Muscle of arm (tissue), 12 donors: ENCODE data around the gene ZNF200. TPM values are rescaled to one million over a fixed set of nuclear protein-coding genes. Genes with fewer than 3 reads are reported as not detected.

Experiments
- DNase-seq: peaks from one replicate; pipeline ENCODE4 v3.0.0-alpha.2; 2013
- polyA plus RNA-seq, 12 donors: library from polyadenylated mRNA; unstranded; fragments of 120-200 nt; gene quantifications; one replicate each; pipeline ENCODE4 v1.2.1, GENCODE V29; 2013; ENCODE audit not compliant: insufficient read length in 12 of 12

ZNF200 gene
- polyA plus RNA-seq, 12 donors: 6.3 to 14.0 (median 7.6) TPM; not detected in 1

DNA sequence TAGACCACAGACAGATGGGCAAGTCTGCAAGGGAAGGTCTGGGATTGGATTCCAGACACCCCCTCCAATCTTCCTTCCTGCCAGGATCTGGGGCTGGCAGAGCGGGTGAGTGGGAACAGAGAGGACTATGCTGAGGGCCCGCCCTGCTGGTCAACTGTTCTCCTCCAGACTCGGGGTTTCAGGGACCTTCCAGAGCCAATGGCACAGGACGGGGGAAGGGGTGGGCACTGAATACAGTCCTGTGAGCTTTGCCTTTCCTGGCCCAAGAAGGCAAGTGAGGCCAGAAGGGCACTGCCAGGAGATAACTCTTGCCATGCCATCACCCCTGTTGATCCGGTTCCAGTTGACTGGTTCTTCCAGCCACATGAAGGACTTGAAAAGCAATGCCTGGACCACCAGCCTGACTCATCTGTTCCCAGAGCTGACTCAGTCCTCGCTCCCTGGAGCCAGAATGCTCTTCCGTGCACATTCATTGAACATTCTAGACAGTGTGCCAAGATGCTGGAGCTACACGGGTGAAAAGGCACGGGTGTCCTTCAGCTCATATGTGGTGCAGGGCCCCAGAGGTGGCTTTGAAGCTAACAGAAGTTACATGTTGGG, 22.0 kb upstream of the ZNF200 start:
- DNase-seq: no peak

DNA sequence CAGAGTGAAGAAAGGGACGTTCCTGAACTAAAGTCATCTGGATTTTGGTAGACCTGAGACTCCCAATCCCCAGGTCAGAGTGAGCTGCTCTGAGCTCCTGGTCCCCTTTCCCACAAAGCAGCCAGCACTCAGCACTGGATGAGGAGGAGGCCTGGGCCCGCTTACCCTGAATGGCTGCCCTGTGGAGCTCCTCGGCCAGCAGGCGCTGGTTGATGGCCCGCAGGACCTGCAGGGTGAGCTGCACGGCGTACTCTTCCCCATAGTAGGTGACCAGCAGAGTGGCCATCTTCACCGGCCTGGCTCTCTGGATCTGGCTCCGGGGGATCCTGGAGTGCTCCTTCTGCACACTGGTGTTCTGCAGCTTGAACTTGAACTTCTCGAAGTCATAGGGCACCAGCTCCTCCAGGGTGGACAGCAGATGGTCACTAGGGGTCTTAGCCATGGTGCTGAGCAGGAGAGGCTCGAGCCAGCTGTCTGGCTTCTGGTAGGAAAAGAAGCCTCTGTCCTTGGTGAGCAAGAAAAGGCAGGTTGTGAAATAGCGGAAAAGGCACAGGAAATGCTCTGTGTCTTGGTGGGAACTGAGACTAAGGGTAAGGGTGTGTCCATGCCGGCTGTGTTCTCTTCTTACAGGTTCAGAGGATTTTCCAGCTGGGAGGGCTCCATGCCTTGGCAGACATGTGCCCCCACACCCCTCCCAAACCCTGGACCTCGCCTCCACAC, 21.3 kb upstream of the ZNF200 start, which contains the start of gene MEFV:
TSS of gene MEFV (minus strand) at position 488 of the 720 bp plus-strand sequence. CDS start at position 442, 46 bp downstream.
- DNase-seq: no peak

DNA sequence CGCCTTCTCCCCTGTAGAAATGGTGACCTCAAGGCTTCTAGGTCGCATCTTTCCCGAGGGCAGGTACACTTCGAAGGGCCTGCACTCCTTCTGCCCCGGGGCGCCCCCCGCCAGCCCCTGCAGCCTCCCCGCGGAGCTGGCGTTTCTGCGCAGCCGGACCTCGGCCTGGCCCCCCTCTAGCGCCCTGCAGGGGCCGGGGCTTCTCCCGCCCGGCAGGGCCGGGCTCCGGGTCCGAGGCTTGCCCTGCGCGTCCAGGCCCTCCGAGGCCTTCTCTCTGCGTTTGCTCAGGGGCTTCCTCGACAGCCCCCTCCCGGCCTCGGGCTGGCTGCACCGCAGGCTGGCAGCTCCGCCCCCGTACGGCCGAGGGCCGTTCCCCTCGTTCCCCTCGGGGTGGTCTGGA, 19.4 kb upstream of the ZNF200 start:
- no peak for DNase-seq

DNA sequence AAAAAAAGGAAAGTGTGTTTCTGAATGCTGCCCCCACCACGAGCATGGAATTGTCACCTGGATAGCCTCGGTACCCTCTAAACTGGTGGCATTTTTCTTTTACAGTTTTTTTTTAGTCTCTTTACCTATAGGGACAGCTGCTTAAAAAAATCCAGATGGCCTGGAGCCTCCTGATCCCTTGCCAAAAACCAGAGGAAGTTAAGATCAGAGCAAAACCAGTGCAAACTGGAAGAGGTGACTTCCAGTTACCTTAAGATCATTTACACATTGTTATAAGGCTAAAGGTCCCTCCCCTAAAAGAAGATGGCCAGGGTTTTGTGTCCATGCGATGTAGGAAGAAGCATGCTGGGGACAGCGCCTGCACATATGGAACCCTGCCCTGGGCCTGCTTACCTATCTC, 18.0 kb upstream of the ZNF200 start:
- no peak for DNase-seq

DNA sequence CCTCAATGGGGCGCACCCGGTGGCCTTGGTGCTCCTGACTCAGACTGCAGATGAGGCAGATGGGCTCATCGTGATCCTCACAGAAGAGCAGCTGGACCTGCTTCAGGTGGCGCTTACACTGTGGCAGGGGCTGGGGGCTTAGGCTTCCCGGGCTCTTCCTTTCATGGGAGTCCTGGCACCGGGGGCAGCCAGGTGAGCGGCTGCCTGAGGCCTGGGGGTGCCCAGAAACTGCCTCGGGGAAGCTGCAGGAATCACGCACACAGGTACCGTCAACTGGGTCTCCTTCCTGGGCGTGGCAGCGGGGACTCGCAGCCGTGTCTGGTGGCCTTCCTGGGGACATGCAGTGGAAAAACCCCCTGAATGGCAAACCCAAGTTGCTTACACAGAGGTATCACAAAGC, 14.5 kb upstream of the ZNF200 start:
- no peak for DNase-seq

DNA sequence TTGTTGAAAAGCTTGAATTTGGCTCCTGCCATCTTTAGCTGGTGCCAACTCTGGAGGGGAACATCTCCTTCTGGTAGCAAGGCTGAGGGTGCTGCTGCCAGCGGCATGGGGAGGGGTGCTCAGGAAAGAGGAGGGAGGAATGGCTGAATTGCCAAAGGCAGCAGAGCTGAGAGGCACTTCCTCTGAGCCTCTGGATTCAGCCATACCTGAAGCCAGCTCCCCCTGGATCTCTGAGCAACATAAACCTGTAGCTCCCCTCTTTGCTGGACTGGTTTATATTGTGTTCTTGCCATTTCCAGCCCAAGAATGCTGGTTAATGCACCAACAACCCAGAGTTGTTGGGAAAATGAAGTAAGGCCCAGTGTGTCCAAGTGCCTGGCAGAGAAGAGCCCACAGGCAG, 14.1 kb upstream of the ZNF200 start:
- DNase-seq: no peak

DNA sequence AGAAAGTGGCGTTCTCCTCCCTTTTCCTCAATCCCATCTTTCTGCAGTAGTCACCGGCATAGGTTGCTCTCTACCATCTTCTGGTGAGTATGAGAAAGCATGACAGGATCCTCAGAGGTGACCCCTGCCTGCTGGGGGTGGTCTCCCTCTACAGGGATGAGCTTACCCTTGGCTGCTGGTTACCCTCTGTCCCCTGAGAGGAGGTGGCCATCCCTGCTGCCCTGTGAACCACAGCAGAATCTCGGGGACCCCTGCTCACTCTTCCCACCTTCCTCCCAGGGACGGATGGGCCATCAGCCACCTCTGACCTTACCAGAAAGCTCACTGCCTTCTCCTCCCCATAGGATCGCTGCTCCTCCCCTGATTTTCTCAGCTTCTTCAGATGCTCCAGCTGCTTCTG, 13.6 kb upstream of the ZNF200 start:
- no peak for DNase-seq

DNA sequence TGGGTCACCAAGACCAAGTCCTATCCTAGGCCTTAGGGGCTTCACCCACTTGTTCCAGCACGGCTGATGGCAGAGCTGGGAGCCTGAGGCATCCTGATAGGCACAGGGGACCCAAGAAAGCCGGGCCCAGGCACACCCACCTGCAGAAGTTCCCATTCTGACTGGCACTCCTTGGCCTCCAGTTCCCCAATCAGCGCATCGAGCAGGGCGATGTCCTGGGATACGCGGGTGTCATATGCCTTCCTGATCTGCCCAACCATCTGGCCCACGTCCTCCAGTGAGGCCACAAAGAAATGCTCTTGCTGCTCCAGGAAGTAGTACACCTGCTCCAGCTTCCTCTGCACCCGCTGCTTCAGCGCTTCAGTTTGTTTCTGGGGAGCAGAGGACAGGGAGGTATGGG, 11.9 kb upstream of the ZNF200 start:
- no peak for DNase-seq

DNA sequence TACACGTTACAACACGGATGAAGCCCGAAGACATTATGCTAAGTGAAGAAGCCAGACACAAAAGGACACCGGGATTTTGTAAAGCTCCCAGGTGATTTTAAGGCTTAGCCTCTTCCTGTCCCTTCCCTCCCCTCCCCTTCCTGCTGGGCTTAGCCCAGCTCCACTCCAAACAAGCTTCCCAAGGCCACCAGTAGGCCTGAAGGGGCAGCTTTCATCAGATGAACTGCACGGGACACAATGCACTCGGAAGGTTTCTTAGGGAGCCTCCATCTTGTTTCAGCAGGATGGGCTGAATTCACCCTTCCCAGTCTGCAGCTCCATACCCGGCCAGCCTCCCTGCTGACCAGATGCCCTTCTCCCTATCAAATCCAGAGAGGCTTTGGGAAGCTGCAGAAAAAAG, 11.0 kb upstream of the ZNF200 start:
- DNase-seq: no peak

DNA sequence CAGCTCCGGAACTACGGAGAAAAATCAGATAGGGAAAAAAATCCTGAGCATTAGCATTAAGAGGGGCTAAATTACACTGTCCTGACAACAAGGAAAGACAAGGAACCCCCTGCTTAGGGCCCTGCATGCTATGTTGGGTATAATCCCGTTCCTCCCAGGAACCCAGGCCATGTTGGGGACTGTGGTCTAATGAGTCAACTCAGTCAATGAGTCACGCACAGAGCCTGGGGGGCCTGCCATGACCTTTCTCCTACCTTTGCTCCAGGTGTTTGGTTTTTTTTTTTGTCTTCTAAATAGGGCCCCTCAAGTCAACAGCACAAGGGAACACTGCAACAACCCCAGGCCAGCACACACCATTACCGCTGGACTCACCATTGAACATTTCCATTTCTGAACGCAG, 8.9 kb upstream of the ZNF200 start:
- no peak for DNase-seq

DNA sequence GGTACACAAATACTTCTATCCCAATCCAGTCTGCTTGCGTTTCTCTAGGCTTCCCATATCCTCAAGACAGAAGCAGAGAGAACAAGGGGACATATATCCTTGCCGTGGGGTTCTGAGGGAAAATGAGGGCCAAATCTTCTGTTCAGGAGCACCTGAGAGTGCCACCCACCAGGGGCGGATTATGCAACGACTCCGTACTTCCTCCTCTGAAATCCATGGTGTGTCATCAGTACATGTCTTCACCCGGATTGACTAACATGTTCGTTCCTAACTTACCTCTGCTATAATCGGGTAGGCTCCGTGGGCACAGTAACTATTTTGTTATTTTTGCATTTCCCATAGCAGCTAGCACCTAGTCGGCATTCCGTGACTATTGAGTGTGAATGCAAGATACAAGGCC, 7.8 kb upstream of the ZNF200 start:
- DNase-seq: no peak

DNA sequence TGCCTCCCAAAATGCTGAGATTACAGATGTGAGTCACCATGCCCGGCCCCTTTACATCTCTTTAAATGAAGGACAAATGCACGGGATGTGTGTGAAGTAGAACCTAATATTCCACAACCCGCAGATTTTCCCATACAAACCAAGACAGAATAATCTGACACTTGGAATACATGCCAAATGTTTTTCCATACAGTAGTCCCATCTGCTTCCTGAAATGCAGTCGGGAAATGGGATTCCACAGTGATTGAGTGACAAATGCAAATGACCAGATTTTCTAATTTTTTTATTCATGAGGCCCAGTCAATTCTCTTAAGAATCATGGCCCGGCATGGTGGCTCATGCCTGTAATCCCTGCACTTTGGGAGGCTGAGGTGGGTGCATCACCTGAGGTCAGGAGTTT, 6.8 kb upstream of the ZNF200 start:
- no peak for DNase-seq

DNA sequence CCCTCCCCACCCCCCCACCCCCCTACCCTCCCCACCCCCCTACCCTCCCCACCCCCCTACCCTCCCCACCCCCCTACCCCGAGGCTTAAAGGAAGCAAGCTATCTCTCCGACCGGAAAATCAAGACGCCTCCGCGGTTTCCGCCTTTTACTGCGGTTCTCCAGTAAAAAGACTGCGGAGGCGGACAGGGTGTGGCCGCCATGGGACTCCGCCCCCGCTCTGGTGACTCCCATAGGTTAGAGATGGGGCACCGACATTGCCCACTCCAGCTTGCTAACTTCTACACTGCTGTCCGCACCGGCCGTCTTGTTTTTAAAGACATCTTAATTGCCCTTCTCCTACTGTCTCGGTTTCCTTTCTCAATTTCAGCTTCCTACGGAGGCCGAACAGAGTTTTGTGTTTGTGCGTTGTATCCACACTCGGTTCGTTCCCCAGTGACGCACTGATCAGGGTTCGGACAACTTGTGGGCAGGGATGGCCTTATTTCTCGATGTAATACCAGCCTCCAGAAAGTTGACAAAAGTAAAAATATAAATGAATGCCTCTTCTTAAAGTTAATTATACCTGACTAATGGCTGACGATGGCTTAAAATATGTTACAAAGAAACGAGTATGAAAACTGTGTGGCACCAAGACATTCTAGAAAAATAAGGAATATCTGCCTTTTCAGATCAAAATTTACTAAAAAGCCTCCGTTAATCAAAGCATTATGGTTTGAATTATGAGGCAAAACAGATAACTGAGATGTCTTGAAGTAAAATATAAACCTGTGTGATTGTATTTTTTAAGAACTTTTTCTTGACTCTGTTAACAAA, 1.1 kb upstream of the ZNF200 start:
- no peak for DNase-seq

DNA sequence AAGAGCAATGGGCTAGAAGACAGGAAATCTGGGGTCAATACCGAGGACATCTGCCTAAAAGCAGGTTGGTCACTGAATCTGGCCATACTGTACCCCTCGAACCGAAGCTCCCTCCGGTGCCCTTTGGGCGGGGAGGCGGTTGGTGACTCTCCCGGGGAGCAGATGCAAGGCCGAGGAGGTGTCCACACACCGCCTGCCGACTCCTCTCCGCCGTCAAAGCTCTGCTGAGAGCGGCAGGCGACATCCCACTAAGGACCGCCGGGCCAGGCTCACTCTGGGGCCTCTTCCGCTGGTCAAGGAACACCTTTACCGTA, 458 bp downstream of the ZNF200 start:
- no peak for DNase-seq

DNA sequence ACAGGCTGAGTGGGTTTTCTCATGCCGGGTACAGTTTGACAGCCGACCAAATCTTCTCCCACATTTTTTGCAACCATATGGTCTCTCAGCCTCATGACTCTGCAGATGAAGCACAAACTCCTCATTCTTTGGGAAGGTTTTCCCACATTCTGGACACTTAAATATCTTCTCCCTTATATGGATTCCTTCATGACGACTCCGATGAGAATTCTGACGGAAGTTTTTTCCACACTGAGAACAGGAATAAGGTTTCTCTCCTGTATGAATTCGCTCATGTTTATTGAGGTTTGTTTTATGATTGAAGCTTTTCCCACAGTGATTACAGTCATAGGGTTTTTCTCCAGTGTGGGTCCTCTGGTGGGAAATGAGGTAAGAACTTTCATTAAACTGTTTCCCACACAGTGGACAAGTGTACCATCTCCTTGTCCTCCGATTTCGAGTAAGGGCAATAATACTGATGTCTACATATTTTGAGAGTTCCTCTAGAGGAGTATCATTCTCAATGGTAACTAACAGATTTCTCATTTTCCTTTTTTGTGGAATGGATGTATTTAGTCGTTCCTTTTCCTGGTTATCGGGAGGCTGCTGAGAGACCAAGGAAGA, 10.9 kb downstream of the ZNF200 start:
- no peak for DNase-seq

DNA sequence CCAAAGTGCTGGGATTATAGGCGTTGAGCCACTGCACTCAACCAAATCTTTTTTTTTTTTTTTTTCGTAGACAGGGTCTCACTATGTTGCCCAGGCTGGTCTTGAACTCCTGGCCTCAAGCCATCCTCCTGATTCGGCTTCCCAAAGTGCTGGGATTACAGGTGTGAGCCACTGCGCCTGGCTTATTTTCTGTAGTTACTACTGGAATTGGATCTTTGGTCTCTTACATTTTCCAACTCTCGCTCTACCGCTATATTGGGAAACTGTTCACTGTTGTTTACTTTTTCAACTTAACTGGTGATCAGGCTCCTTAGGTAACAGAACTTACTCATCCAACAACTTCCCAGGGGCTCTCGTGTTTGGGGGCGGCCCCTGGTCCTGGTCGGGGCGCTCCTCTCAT, 14.1 kb downstream of the ZNF200 start:
- DNase-seq: no peak

DNA sequence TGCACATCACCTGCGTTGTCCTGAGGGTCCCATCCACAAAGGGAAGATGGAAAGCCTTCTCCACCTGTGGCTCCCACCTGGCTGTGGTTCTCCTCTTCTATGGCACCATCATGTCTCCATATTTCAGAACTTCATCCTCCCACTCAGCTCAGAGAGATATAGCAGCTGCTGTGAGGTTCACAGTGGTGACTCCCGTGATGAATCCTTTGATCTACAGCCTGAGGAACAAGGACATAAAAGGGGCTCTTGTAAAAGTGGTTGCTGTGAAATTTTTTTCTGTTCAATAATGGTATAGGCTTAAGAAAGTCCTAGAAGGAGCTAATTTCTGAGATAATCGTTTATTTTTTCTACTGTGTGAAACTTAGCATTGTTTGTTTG, 18.7 kb downstream of the ZNF200 start:
- no peak for DNase-seq

DNA sequence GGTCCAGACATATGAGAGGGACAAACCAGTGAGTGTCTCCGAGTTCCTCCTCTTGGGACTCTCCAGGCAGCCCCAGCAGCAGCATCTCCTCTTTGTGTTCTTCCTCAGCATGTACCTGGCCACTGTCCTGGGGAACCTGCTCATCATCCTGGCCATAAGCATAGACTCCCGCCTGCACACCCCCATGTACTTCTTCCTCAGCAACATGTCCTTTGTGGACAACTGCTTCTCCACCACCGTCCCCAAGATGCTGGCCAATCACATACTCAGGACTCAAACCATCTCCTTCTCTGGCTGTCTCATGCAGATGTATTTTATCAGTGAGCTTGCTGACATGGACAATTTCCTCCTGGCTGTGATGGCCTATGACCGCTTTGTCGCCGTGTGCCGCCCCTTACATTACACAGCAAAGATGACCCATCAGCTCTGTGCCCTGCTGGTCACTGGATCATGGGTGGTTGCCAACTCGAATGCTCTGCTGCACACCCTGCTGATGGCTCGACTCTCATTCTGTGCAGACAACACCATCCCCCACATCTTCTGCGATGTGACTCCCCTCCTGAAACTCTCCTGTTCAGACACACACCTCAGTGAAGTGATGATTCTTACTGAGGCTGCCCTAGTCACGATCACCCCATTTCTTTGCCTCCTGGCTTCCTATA, 19.2 kb downstream of the ZNF200 start:
- DNase-seq: no peak

DNA sequence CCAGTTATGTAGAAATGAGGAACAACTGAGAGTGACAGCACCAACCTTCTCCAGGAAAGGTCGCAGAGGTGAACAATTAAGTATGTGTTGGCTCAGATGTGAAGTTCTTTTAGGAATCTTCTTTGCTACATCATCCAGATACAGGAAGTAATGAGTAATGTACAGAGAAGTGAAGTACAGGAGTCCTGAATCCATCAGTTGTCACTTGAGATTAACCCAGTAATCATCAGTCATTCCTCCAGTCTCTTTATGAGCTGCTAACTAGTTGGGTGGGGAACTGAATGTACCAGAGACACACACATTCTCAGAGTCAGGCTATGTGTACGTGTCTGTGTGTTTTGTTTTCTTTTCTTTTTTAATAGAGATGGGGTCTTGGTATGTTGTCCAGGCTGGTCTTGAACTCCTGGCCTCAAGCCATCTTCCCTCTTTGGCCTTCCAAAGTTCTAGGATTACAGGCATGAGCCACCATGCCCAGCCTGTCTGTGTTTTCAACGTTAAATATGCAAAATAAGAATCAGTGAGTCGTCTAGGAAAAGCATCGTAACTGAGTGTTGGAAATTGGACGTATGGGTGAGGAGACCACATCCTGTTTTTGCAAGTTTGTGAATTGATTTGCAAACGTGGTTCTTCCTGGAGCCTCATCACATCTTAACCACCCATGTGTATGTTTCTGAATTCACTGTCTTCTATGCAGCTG, 19.9 kb downstream of the ZNF200 start:
- no peak for DNase-seq

DNA sequence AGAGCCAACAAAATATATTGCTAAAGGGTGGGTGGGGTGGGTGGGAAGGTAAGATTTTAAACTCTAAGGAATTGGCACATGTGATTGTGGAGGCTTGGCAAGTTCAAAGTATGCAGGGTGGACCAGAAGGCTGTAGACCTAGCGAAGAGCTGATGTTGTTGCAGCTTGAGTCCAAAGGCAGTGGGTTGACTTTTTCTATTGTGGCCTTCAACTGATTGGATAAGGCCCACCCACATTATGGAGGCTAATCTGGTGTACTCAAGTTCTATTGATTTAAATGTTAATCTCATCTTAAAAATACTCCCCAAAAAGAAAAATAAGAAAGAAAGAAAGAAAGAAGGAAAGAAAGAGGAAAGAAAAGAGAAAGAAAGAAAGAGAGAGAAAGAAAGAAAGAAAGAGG, 22.4 kb downstream of the ZNF200 start:
- DNase-seq: no peak

DNA sequence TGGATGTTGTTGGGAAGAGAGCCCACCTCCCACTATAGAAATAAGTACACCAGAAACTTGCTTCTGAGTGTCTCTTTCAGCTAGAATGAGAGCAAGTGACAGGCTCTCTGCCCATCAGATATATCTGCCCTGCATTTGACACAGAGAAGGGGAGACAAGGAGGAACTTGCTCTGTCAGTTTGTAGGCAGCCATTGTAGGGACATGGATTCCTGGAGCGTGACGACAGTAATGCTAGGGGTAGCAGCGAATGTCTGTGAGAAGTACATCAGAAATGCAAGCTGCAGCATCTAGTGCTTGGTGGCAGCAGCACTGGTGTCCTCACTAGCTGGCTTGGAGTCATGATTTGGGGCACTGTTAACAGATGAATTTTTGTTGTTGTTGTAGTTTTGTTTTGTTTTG, 23.0 kb downstream of the ZNF200 start:
- DNase-seq: no peak
